GM12878 (cell line): ENCODE results near the gene BCAT1. TPM values are rescaled to one million over a fixed set of nuclear protein-coding genes. Genes with fewer than 3 reads are reported as not detected.

Source experiments
- ATF2 ChIP-seq: IDR thresholded peaks from 2 replicates; pipeline ENCODE4 v1.6.1; 2012; ENCODE audit warnings: low read length, inconsistent platforms
- BCL11A ChIP-seq: IDR thresholded peaks from 2 replicates; pipeline ENCODE4 v1.6.1; 2011; ENCODE audit warnings: low read depth, low read length
- BCL3 ChIP-seq: IDR thresholded peaks from 2 replicates; pipeline ENCODE4 v1.6.1; 2011; ENCODE audit warnings: borderline replicate concordance, low read depth, mild to moderate bottlenecking, moderate library complexity, low read length; ENCODE audit not compliant: insufficient read depth, poor library complexity, severe bottlenecking
- BHLHE40 ChIP-seq, 2 experiments: fragments of 450-650 bp in 1 of 2; IDR thresholded peaks; 2 replicates each; pipeline ENCODE4 v1.6.1; 2011 to 2017; ENCODE audit warnings: low read depth in 2 of 2, borderline replicate concordance in 1 of 2, improper control_type of control experiment in 1 of 2, low read length in 1 of 2, mild to moderate bottlenecking in 1 of 2
- CREM ChIP-seq: IDR thresholded peaks from 2 replicates; pipeline ENCODE4 v1.6.1; 2014; ENCODE audit warnings: antibody characterized with exemption, low read depth
- EED ChIP-seq: sonication (generic); IDR thresholded peaks from 2 replicates; pipeline ENCODE4 v1.6.1; 2016; ENCODE audit warnings: antibody characterized with exemption, low read depth
- FOXM1 ChIP-seq: IDR thresholded peaks from 2 replicates; pipeline ENCODE4 v1.6.1; 2012; ENCODE audit warnings: low read depth, mild to moderate bottlenecking, inconsistent platforms, low read length, moderate library complexity
- HDAC6 ChIP-seq: fragments of 200-600 bp; sonication (generic); IDR thresholded peaks from one replicate; pipeline ENCODE4 v1.8.0; 2017; ENCODE audit warnings: antibody characterized with exemption; ENCODE audit not compliant: unreplicated experiment
- JUNB ChIP-seq: IDR thresholded peaks from 2 replicates; pipeline ENCODE4 v1.6.1; 2016; ENCODE audit warnings: antibody characterized with exemption, mild to moderate bottlenecking
- MTA3 ChIP-seq: IDR thresholded peaks from 2 replicates; pipeline ENCODE4 v1.6.1; 2012; ENCODE audit warnings: low read length, inconsistent platforms, borderline replicate concordance
- NFYB ChIP-seq: IDR thresholded peaks from 2 replicates; pipeline ENCODE4 v1.6.1; 2011; ENCODE audit warnings: low read depth, mild to moderate bottlenecking, low read length, improper control_type of control experiment, moderate library complexity; ENCODE audit not compliant: insufficient read depth
- NR2C2 ChIP-seq: IDR thresholded peaks from 2 replicates; pipeline ENCODE4 v1.6.1; 2011; ENCODE audit warnings: borderline replicate concordance, low read depth; ENCODE audit not compliant: control insufficient read depth, insufficient read length
- NR2F1 ChIP-seq: fragments of 450-650 bp; conservative IDR thresholded peaks from 2 replicates; pipeline ENCODE4 v1.6.1; 2017; ENCODE audit warnings: mild to moderate bottlenecking
- NRF1 ChIP-seq: conservative IDR thresholded peaks from 2 replicates; pipeline ENCODE4 v1.6.1; 2011; ENCODE audit warnings: mild to moderate bottlenecking, low read depth, low read length, improper control_type of control experiment
- SIN3A ChIP-seq: IDR thresholded peaks from 2 replicates; pipeline ENCODE4 v1.6.1; 2012; ENCODE audit warnings: low read depth, low read length, improper control_type of control experiment
- SMC3 ChIP-seq: IDR thresholded peaks from 2 replicates; pipeline ENCODE4 v1.6.1; 2011; ENCODE audit warnings: low read length, improper control_type of control experiment, borderline replicate concordance
- SREBF2 ChIP-seq: IDR thresholded peaks from 2 replicates; pipeline ENCODE4 v1.6.1; 2012; ENCODE audit warnings: mild to moderate bottlenecking, low read length
- WRNIP1 ChIP-seq: IDR thresholded peaks from 2 replicates; pipeline ENCODE4 v1.6.1; 2011; ENCODE audit warnings: low read depth, low read length, improper control_type of control experiment, borderline replicate concordance
- ZNF24 ChIP-seq: fragments of 450-650 bp; IDR thresholded peaks from 2 replicates; pipeline ENCODE4 v1.6.1; 2017; ENCODE audit warnings: antibody characterized with exemption, mild to moderate bottlenecking
- ZNF384 ChIP-seq: IDR thresholded peaks from 2 replicates; pipeline ENCODE4 v1.6.1; 2012; ENCODE audit warnings: low read depth, mild to moderate bottlenecking, low read length, improper control_type of control experiment, borderline replicate concordance
- polyA plus RNA-seq, 11 experiments: library from polyadenylated mRNA; depleted of rRNA in 4 of 11; unstranded in 6 of 11; stranded (reverse) in 5 of 11; fragments of >200 nt; fragmentation: Nextera tagmentation in 4 of 11; fragmentation: Illumina TruSeq in 1 of 11; extraction: Ambion mirVana in 4 of 11; extraction: Trizol in 1 of 11; gene quantifications; 1 replicate in 1 of 11; 2 replicates in 10 of 11; pipeline versions ENCODE4 v1.2.1 to v1.2.3, GENCODE V29; 2011 to 2016; ENCODE audit warnings: inconsistent platforms in 2 of 11, missing spikeins in 2 of 11, low read depth in 1 of 11
- total RNA-seq, 4 experiments: library from RNA; depleted of rRNA in 3 of 4; stranded (reverse); fragments of >200 nt in 3 of 4; fragmentation: Illumina TruSeq in 1 of 4; extraction: Trizol in 1 of 4; gene quantifications; 2 replicates each; pipeline versions ENCODE4 v1.2.1 to v1.2.3, GENCODE V29; 2013 to 2021
- TF ChIP-seq, protein P1 (sequence below): IDR thresholded peaks from 2 replicates; pipeline ENCODE4 v1.6.1; 2012; ENCODE audit warnings: improper control_type of control experiment, low read depth, low read length; ENCODE audit not compliant: insufficient replicate concordance
- TF ChIP-seq, protein P2 (sequence below): fragments of 450-650 bp; IDR thresholded peaks from 2 replicates; pipeline ENCODE4 v1.6.1; 2017; ENCODE audit warnings: low read depth, mild to moderate bottlenecking, moderate library complexity

The BCAT1 gene
- total and polyA plus RNA-seq, 10 of the 15 experiments (the other 5 are each of a cell fraction or from before 2014, with no cell fraction given), result 26.2 to 187 (median 81.9) TPM

GRCh38 chr12:24839268-24839791, 109.6 kb downstream of the BCAT1 start (continued):
- TF ChIP-seq, protein P1, sequence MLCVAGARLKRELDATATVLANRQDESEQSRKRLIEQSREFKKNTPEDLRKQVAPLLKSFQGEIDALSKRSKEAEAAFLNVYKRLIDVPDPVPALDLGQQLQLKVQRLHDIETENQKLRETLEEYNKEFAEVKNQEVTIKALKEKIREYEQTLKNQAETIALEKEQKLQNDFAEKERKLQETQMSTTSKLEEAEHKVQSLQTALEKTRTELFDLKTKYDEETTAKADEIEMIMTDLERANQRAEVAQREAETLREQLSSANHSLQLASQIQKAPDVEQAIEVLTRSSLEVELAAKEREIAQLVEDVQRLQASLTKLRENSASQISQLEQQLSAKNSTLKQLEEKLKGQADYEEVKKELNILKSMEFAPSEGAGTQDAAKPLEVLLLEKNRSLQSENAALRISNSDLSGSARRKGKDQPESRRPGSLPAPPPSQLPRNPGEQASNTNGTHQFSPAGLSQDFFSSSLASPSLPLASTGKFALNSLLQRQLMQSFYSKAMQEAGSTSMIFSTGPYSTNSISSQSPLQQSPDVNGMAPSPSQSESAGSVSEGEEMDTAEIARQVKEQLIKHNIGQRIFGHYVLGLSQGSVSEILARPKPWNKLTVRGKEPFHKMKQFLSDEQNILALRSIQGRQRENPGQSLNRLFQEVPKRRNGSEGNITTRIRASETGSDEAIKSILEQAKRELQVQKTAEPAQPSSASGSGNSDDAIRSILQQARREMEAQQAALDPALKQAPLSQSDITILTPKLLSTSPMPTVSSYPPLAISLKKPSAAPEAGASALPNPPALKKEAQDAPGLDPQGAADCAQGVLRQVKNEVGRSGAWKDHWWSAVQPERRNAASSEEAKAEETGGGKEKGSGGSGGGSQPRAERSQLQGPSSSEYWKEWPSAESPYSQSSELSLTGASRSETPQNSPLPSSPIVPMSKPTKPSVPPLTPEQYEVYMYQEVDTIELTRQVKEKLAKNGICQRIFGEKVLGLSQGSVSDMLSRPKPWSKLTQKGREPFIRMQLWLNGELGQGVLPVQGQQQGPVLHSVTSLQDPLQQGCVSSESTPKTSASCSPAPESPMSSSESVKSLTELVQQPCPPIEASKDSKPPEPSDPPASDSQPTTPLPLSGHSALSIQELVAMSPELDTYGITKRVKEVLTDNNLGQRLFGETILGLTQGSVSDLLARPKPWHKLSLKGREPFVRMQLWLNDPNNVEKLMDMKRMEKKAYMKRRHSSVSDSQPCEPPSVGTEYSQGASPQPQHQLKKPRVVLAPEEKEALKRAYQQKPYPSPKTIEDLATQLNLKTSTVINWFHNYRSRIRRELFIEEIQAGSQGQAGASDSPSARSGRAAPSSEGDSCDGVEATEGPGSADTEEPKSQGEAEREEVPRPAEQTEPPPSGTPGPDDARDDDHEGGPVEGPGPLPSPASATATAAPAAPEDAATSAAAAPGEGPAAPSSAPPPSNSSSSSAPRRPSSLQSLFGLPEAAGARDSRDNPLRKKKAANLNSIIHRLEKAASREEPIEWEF, result peak; percentile 84
- TF ChIP-seq EED (peak; percentile 100), NR2C2 (no peak), HDAC6 (no peak), JUNB (peak; percentile 100), SREBF2 (peak; percentile 56; the same call in 1 of the 2 replicates), NFYB (0 out of 2 replicates have a peak, but pooled peaks have one; percentile 32), CREM (peak; percentile 98), NRF1 (no peak), ZNF384 (no peak), BHLHE40 (IDR thresholded peaks at IDR 0.05; ENCODE audit: borderline replicate concordance in 1 of 2, low read depth in 2 of 2, low read length in 1 of 2) (peak; percentile 74 to 85), NR2F1 (peak; percentile 91), ZNF24 (peak; percentile 94), SIN3A (no peak), MTA3 (peak; percentile 95), WRNIP1 (peak; percentile 93; the same call in 1 of the 2 replicates), BCL3 (peak; percentile 99), BCL11A (peak; percentile 100), FOXM1 (peak; percentile 100), SMC3 (peak; percentile 30; the same call in 1 of the 2 replicates), ATF2 (peak; percentile 100)
- TF ChIP-seq, protein P2, sequence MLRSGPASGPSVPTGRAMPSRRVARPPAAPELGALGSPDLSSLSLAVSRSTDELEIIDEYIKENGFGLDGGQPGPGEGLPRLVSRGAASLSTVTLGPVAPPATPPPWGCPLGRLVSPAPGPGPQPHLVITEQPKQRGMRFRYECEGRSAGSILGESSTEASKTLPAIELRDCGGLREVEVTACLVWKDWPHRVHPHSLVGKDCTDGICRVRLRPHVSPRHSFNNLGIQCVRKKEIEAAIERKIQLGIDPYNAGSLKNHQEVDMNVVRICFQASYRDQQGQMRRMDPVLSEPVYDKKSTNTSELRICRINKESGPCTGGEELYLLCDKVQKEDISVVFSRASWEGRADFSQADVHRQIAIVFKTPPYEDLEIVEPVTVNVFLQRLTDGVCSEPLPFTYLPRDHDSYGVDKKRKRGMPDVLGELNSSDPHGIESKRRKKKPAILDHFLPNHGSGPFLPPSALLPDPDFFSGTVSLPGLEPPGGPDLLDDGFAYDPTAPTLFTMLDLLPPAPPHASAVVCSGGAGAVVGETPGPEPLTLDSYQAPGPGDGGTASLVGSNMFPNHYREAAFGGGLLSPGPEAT, result peak; percentile 98
